GM19043 (cell line): ENCODE data around the gene DCDC1.

Source experiments
- ATAC-seq: cut with Tn5 transposase; IDR thresholded peaks from one replicate; pipeline ENCODE4 v1.9.1; 2021; ENCODE audit warnings: low read depth; ENCODE audit not compliant: unreplicated experiment

Gene DCDC1

DNA sequence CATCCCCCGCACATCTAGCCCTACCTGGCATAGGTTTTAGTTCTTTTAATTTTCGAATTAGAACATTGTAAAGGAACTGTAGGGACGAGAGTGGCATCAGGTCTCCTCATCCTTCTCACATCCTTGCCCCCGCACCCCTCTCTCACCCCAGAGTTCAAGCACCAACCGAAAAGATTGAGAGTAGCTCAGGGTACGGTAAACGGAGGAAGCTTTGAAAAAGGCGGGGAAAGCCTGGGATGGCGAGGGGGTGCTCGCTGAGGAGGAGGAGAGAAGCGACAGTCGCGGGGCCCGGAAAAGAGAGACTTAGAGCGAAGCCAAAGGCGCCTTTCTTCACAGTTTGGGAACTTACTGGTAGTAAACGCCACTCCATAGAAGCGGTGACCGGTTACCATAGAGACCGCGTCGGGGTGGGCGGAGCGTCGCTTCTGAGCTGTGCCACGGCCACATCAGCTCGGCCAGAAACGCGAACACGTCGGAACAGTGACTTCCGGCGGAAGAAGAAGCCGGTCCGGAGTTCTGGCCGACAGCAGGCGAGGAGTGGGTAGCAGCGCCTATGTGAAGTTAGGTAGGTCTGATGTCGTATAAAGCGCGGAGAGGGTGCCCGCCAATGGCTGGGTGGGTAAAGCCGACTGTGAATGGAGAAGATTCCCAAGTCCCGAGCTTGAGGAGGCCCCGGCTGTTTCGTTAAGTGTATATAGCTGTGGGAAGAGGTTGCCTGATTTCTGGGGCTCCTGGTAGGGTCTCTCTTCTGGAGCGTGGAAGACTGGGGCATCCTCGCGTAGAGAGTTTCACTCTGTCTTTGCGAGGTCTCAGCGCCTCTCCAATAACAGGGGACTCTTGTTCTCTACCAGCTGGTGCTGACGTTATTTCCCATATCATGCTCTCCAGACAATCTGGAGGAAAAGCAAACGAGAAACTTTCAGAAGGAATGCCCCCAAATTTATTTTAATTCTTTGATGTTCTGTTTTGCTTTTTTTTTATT lies at the start of gene DCDC1, which contains the start of gene DNAJC24:
DCDC1 (minus strand) TSS at position 392 of the 982 bp plus-strand sequence. CDS start 41,459 bp downstream, outside the sequence.
DNAJC24 (plus strand) TSS at position 513 of the 982 bp plus-strand sequence. CDS start 889 bp downstream, outside the sequence.
- peak; percentile 97 for ATAC-seq

DNA sequence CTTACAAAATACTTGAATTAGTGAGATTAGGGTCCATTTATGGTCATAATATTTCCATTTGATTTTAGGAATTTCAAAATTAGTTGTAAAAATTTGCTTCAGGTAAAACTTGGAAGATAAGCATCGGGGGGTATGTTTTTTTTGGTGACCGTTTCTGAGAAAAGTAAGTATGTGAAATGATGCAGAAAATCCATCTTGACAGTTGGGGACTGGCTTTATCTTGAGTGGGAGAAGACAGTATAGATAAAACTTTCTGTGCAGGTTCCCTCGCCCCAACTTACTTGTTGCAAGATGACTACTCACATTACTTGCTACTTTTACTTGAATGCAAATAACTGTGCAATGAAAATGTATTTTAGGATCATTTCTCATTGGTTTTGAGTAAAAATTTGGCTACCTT lies 49.6 kb upstream of the DCDC1 start:
- ATAC-seq: no peak

GRCh38 chr11:31417816-31418215 lies 48.3 kb upstream of the DCDC1 start:
- ATAC-seq: no peak

DNA sequence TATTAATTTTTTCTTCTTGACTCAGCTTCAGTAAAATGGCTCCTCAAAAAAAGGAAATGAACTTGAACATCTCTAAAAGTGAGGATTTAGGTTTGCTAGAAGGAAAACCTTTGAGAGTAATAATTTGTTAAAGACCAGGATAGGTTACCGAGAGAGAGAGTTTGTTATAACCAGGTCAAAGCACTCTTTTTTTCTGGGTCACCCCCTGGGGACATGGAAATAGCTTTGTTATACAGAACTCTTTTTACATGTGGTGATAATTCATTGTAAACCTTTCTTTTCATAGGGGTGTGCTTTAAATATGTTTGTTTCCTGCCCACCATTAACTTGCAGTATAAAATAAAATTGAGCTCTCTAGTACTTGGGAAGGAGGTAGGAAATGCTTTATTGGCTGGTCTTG lies 47.8 kb upstream of the DCDC1 start:
- ATAC-seq: no peak

DNA sequence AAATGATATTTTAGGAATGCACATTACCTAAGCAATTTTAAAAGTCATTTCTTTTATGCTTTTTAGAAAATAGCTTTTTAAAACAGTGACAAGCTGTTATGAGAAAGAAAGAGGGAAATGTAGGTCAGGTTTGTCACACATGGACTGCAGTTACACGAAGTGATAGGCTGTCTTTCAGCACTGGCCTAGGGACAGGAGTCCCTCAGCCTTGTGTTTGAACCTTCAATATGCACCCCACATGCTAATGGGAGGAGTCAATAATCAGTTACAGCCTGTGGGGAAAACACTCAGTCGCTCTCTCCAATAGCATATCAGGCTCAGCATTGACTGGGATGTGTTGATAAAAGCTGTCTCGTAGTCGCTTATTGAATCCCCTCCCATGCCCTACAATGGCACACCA lies 45.9 kb upstream of the DCDC1 start:
- ATAC-seq: no peak

- no peak for ATAC-seq
These were observed 44.8 kb upstream of the DCDC1 start for GRCh38 chr11:31414338-31414737.

GRCh38 chr11:31412946-31413345 lies 43.4 kb upstream of the DCDC1 start:
- ATAC-seq: no peak

DNA sequence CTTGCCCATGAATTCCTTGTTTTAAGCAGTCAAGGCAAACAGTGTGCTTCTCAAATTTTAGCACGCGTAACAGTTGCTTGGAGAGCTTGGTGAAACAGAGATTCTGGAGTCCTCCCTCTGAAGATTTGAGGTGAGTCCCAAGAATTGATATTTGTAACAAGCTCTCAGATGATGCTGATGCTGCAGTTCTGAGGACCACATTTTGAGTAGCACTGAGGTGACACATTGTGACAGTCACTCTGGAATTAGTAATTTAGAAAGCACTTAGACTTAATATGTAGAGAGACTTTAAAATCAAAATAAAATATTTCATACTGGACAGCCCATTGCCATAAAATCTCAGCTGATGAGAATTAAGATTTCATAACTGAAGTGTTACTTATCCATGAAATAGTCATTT lies 38.7 kb upstream of the DCDC1 start:
- ATAC-seq: no peak

- ATAC-seq: no peak
These were observed 35.1 kb upstream of the DCDC1 start for GRCh38 chr11:31404614-31405013.

GRCh38 chr11:31397239-31397834 lies 27.8 kb upstream of the DCDC1 start:
- ATAC-seq: no peak

GRCh38 chr11:31387379-31387778 lies 17.8 kb upstream of the DCDC1 start:
- ATAC-seq: no peak

GRCh38 chr11:31383116-31383515 lies 13.6 kb upstream of the DCDC1 start:
- no peak for ATAC-seq

GRCh38 chr11:31375879-31376278 lies 6.3 kb upstream of the DCDC1 start:
- no peak for ATAC-seq

DNA sequence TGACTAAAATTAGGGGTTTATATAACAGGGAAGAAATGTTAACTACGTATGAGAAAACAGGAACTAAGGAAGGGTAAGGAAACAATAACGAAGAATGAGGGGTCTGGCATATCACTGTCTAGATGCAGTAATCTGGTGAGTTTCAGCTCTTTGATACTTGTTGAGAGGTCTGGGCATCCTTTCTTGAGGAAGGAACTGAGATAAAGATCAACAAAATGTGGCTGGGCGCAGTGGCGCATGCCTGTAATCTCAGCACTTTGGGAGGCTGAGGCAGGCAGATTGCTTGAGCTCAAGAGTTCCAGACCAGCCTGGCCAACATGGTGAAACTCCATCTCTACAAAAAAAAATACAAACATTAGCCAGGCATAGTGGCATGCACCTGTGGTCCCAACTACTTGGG lies 2.7 kb downstream of the DCDC1 start:
- ATAC-seq: no peak

GRCh38 chr11:31361743-31362142 lies 7.8 kb downstream of the DCDC1 start:
- ATAC-seq: no peak

DNA sequence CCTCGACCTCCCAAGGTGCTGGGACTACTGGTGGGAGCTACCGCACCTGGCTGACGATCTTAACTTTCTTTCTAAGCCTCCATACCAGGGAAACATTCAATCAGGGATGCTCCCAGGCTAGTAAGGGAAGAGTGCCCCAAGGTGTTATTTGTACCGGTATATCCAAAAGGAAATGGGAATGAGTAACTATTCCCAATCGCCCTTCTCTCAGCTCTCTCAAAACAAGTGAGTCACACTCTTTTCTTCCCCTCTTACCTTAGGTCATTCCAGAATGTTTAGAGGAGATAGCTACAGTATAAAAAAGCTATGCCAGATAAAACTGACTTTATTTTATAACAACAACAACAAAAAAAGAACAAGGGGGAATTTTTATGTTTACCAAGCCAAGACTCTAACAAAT lies 13.7 kb downstream of the DCDC1 start:
- ATAC-seq: no peak

DNA sequence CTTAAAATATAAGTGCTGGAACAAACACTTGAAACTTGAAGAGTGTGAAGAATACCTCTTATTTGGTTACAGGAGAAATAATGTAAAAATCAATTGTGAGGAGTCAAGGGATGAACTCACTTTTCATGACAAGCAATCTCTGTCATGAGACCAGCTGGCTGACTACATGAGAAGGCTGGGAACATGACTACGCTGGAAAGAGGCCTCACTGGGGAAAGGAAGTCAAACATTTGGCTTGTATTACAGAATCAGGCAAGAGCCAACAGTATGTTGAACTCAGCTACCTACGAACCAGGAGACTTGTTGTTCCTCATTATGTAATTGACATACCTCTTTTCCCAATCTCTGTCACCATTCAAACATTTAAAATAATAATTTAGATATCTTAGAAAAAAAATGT lies 14.4 kb downstream of the DCDC1 start:
- no peak for ATAC-seq

- no peak for ATAC-seq
These were observed 18.4 kb downstream of the DCDC1 start for GRCh38 chr11:31351168-31351567.

GRCh38 chr11:31340903-31341572 lies 28.5 kb downstream of the DCDC1 start:
- ATAC-seq: no peak

GRCh38 chr11:31337806-31338205 lies 31.7 kb downstream of the DCDC1 start:
- no peak for ATAC-seq

DNA sequence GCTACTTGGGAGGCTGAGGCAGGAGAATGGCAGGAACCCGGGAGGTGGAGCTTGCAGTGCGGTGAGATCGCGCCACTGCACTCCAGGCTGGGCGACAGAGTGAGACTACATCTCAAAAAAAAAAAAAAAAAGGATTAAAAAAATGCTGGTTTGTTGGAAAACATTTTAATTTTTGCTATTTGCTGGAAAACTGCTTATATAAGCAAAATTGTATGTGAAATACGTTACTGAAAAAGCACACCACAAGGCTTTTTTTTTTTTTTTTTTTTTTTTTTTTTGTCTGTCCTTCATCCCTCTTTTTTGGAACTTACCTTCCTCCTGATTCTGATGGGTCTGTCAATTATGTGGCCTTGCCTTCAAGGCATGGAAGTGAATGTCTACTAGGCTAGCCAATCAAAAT lies 40.8 kb downstream of the DCDC1 start:
- ATAC-seq: no peak
